GM15510 (cell line): ENCODE measurements around the gene ZSWIM6.

Experiments
- POLR2A ChIP-seq: IDR thresholded peaks from 3 replicates; pipeline ENCODE4 v1.6.1; 2011; ENCODE audit warnings: borderline replicate concordance; ENCODE audit not compliant: insufficient read length; ENCODE audit errors: extremely low read depth

ZSWIM6 gene

GRCh38 chr5:61572959-61573358 is 240.9 kb downstream of the ZSWIM6 start:
- TF ChIP-seq POLR2A, result no peak

- TF ChIP-seq POLR2A, result no peak
Observed at GRCh38 chr5:61575103-61575502, 243.0 kb downstream of the ZSWIM6 start.

GRCh38 chr5:61575581-61575980 is 243.5 kb downstream of the ZSWIM6 start:
- no peak for TF ChIP-seq POLR2A

GRCh38 chr5:61576556-61576955 is 244.5 kb downstream of the ZSWIM6 start:
- TF ChIP-seq POLR2A, result no peak

- TF ChIP-seq POLR2A, result no peak
Observed at GRCh38 chr5:61578858-61579503, 246.9 kb downstream of the ZSWIM6 start.

GRCh38 chr5:61582205-61582820 is 250.3 kb downstream of the ZSWIM6 start:
- TF ChIP-seq POLR2A, result no peak

GRCh38 chr5:61582887-61583286 is 250.8 kb downstream of the ZSWIM6 start:
- TF ChIP-seq POLR2A, result no peak

- TF ChIP-seq POLR2A, result no peak
Observed at GRCh38 chr5:61586096-61587084, 254.3 kb downstream of the ZSWIM6 start.

GRCh38 chr5:61587125-61587524 is 255.1 kb downstream of the ZSWIM6 start:
- TF ChIP-seq POLR2A, result no peak

- TF ChIP-seq POLR2A, result no peak
Observed at GRCh38 chr5:61588216-61588615, 256.2 kb downstream of the ZSWIM6 start.

GRCh38 chr5:61589946-61590345 is 257.9 kb downstream of the ZSWIM6 start:
- TF ChIP-seq POLR2A, result no peak

GRCh38 chr5:61590473-61590872 is 258.4 kb downstream of the ZSWIM6 start:
- no peak for TF ChIP-seq POLR2A

GRCh38 chr5:61591859-61592258 is 259.8 kb downstream of the ZSWIM6 start:
- no peak for TF ChIP-seq POLR2A

GRCh38 chr5:61595426-61595825 is 263.4 kb downstream of the ZSWIM6 start:
- TF ChIP-seq POLR2A, result no peak
